ENCODE data around the gene DNAH6. TPM values are rescaled to one million over a fixed set of nuclear protein-coding genes. Genes with fewer than 3 reads are reported as not detected.

The DNAH6 gene
- polyA plus RNA-seq, 3 donors = 0.04 TPM; not detected in 2

DNA sequence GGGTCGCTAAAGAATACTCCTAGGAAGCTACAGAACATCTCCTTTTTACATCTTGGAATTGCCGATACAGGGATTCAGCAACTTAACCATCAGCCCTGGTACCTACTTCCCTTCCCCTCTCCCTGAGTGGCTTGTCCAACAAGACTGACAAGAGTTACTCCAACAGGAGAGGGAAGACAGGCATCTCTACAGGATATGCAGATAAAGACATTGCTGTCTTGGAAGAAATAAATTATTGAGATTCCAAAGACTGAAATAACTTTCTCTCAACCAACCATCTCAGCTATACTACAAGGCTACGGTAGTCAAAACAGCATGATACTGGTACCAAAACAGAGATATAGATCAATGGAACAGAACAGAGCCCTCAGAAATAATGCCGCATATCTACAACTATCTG, 277.3 kb downstream of the DNAH6 start:
- no peaks in the 10 kb centered on the region for H3K4me1 Mint-ChIP-seq
- peaks cover 0 to 2% (median 2%) of the 10 kb centered on the region in 3 donors for H3K27me3 Mint-ChIP-seq (ENCODE audit: low read depth in 3 of 3)
- H3K36me3 Mint-ChIP-seq = no peaks in the 10 kb centered on the region
- Histone ChIP-seq H3K27me3 (ENCODE audit: control insufficient read depth in 2 of 2, insufficient read depth in 2 of 2, low read length in 2 of 2) (no peaks in the 10 kb centered on the region), H4K20me1 (ENCODE audit: insufficient read depth, low read length) (no peaks in the 10 kb centered on the region), H3K79me2 (ENCODE audit: insufficient read depth, low read length) (no peaks in the 10 kb centered on the region), H3K9me3 (replicated peaks in 1 of 2; ENCODE audit: control insufficient read depth in 1 of 2, insufficient read depth in 1 of 2, low read length in 2 of 2) (peaks cover 0 to 6% of the 10 kb centered on the region in 2 donors), H3K27ac (ENCODE audit: low read depth in 1 of 2, low read length in 2 of 2) (no peak overlapping the region), H3K36me3 (replicated peaks in 1 of 2; ENCODE audit: control insufficient read depth in 1 of 2, insufficient read depth in 2 of 2, low read length in 2 of 2) (no peaks in the 10 kb centered on the region), H3K4me2 (replicated peaks; ENCODE audit: extremely low read depth, low read length, poor library complexity, severe bottlenecking) (no peak overlapping the region), H2AFZ (ENCODE audit: insufficient read depth, low read depth, low read length, poor library complexity, severe bottlenecking) (no peak overlapping the region), H3K4me1 (ENCODE audit: control insufficient read depth in 1 of 2, insufficient read depth in 2 of 2, low read length in 2 of 2) (no peaks in the 10 kb centered on the region), H3K4me3 (replicated peaks in 1 of 3; ENCODE audit: low read depth in 2 of 3, low read length in 3 of 3) (no peak overlapping the region), H3K9ac (ENCODE audit: insufficient read depth, low read length, poor library complexity, severe bottlenecking) (no peak overlapping the region)
- H3K27ac Mint-ChIP-seq = no peak overlapping the region
- H3K9me3 Mint-ChIP-seq = peaks cover 0 to 9% (median 2%) of the 10 kb centered on the region in 7 donors
- intact Hi-C loops (cut with micrococcal nuclease) = no loop called here
- WGBS (ENCODE audit: insufficient coverage) = 91% methylated on average over 2 of the region's 4 CpGs
- no peak for DNase-seq
- no peak overlapping the region for H3K4me3 Mint-ChIP-seq
- TF ChIP-seq, protein P1, sequence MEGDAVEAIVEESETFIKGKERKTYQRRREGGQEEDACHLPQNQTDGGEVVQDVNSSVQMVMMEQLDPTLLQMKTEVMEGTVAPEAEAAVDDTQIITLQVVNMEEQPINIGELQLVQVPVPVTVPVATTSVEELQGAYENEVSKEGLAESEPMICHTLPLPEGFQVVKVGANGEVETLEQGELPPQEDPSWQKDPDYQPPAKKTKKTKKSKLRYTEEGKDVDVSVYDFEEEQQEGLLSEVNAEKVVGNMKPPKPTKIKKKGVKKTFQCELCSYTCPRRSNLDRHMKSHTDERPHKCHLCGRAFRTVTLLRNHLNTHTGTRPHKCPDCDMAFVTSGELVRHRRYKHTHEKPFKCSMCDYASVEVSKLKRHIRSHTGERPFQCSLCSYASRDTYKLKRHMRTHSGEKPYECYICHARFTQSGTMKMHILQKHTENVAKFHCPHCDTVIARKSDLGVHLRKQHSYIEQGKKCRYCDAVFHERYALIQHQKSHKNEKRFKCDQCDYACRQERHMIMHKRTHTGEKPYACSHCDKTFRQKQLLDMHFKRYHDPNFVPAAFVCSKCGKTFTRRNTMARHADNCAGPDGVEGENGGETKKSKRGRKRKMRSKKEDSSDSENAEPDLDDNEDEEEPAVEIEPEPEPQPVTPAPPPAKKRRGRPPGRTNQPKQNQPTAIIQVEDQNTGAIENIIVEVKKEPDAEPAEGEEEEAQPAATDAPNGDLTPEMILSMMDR (IDR thresholded peaks at IDR 0.05) = no peak

DNA sequence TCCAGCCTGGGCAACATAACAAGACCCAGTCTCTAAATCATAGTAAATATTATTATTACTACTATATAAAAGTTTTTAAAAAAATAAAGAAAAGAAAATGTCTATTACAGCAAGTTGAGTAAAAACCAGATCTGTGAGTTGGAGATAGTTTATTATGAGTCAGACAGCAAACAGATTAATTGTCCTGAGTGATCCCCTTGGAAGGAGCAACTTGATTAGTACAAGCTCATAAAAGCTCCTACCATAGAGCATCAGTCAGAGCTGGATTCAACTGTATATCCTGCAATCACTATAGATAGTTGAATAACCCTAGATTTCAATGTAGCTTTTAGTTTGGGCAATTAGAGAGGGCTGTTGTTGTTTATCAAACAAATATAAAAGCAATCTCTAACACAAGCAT, 280.5 kb downstream of the DNAH6 start:
- peaks cover 0 to 10% of the 10 kb centered on the region in 2 donors for H3K9me3 ChIP-seq (replicated peaks in 1 of 2; ENCODE audit: control insufficient read depth in 1 of 2, insufficient read depth in 1 of 2, low read length in 2 of 2)
- H3K36me3 ChIP-seq (replicated peaks in 1 of 2; ENCODE audit: control insufficient read depth in 1 of 2, insufficient read depth in 2 of 2, low read length in 2 of 2) = no peaks in the 10 kb centered on the region
- H3K4me1 ChIP-seq (ENCODE audit: control insufficient read depth in 1 of 2, insufficient read depth in 2 of 2, low read length in 2 of 2) = no peaks in the 10 kb centered on the region
- Mint-ChIP-seq H3K36me3 (no peaks in the 10 kb centered on the region), H3K4me3 (no peak overlapping the region), H3K9me3 (peaks cover 0 to 15% (median 4%) of the 10 kb centered on the region in 7 donors), H3K27ac (no peak overlapping the region), H3K4me1 (peaks cover 2% of the 10 kb centered on the region), H3K27me3 (ENCODE audit: low read depth in 3 of 3) (peaks cover 1 to 2% (median 2%) of the 10 kb centered on the region in 3 donors)
- H4K20me1 ChIP-seq (ENCODE audit: insufficient read depth, low read length) = no peaks in the 10 kb centered on the region
- no peak overlapping the region for H3K27ac ChIP-seq (ENCODE audit: low read depth in 1 of 2, low read length in 2 of 2)
- H3K79me2 ChIP-seq (ENCODE audit: insufficient read depth, low read length) = no peaks in the 10 kb centered on the region
- no peak for DNase-seq
- TF ChIP-seq, protein P1 (IDR thresholded peaks at IDR 0.05) = no peak
- H3K4me3 ChIP-seq (replicated peaks in 1 of 3; ENCODE audit: low read depth in 2 of 3, low read length in 3 of 3) = no peak overlapping the region
- no peak overlapping the region for H3K4me2 ChIP-seq (replicated peaks; ENCODE audit: extremely low read depth, low read length, poor library complexity, severe bottlenecking)
- intact Hi-C loops (cut with micrococcal nuclease) = no loop called here
- H2AFZ ChIP-seq (ENCODE audit: insufficient read depth, low read depth, low read length, poor library complexity, severe bottlenecking) = no peak overlapping the region
- no peaks in the 10 kb centered on the region for H3K27me3 ChIP-seq (ENCODE audit: control insufficient read depth in 2 of 2, insufficient read depth in 2 of 2, low read length in 2 of 2)
- no peak overlapping the region for H3K9ac ChIP-seq (ENCODE audit: insufficient read depth, low read length, poor library complexity, severe bottlenecking)
